NCI-H1417 (cell line): ENCODE measurements around the gene TOPAZ1.

Experiments used
- DNase-seq, 3 experiments: peaks; one replicate each; lab custom pipeline; 2025; lab: John Stamatoyannopoulos, UW

Gene TOPAZ1

DNA sequence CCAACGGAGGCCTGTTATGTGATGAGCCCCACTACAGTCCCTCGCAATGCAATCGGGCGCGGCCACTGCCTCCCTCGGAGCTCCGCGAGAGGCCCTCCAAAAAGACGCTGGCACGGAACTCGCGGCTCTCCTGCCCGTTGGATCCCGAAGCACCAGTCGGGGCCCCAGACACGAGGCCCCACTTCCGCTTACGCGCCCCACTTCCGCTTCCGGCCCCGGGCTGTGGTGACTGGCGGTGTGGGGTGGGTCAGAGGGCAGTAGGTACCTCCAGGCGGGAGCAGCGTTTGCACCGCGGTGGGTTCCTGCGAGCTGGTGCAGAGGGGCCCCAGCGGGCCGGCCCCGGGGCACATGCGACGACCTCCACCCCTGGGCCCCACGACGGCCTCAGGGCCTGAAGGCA lies at the start of gene TOPAZ1:
Gene TOPAZ1, plus strand, starts transcription at position 181 of the 400 bp plus-strand sequence. Its CDS starts 168 bp downstream, at position 349.
- no peak for DNase-seq

- DNase-seq = peak; percentile 39 to 85 (median 59)
These were observed 43.1 kb upstream of the TOPAZ1 start for GRCh38 chr3:44198284-44199269.

DNA sequence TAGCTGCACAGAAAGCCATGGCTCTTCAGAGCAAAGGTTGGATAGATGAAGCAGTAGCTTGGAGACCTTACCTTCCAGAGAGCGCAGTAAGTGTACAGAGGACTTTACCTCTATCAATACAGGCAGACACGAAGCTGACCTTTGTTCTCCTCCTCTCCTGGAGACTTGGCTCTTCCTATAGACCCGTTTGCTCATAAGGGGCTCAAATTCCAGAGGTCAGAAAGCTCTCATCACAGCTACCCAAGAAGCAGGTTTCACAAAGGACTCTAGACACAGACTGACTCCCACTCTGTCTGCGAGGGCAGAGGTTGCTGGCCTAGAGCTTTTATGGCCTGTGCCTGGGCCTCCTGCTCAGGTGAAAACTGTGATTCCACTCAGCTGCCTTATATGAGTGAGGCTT lies 35.4 kb upstream of the TOPAZ1 start:
- no peak for DNase-seq

- DNase-seq = no peak
These were observed 34.6 kb upstream of the TOPAZ1 start for GRCh38 chr3:44206862-44207652.

DNA sequence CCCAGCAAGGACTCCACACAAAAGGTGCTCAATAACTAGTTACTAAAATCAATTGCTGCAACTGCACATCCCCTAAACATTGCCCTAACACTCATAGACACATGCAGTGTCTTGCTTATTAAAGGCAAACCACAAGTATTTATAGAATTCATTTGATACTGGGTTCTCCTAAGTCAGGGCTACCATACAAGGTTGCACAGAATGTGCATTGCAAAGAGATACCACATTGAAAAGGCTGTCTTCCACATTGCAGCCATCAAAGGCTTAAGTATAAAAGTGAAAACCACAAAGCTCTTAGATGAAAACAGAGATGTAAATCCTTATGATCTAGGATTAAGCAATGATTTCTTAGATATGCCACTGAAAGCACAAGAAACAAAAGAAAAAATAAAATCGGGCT lies 33.6 kb upstream of the TOPAZ1 start:
- no peak for DNase-seq

GRCh38 chr3:44208568-44208967 lies 33.1 kb upstream of the TOPAZ1 start:
- DNase-seq = no peak

DNA sequence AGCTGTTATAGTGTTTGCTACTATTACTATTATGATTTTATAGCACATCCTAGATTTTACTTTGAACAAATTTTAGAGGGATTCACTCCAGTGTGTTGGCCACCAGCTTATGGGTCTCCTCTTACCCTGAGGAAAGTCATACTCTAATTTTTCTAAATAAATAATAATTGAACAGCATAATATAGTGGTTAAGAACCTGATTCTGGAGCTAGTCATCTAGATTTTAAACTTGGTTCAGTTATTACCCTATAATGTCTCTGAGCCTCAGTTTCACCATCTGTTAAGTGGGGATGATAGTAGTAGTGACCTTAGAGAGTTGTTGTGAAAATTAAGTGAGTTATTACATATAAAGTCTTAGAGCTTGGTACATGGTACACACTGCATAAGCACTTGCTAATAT lies 30.7 kb upstream of the TOPAZ1 start:
- no peak for DNase-seq

DNA sequence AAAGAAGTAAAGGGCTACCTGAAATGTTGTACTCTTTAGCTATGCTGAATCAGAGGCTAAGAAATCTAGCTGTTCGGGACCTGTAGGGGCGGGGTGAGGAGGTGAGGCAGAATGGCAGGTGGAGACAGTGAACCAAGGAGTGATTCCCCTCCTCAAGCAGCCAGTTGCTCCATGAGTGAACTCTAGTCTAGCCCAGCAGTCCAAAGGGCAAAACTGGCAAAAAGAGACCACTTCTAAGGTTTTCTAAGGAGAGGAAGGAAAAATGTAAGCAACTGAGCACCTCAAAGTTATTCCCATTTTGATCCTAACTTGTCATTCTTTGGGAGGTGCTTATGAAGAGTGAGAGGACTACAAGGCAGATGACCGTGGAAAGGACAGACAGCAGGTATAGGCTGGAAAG lies 19.3 kb upstream of the TOPAZ1 start:
- DNase-seq = no peak

DNA sequence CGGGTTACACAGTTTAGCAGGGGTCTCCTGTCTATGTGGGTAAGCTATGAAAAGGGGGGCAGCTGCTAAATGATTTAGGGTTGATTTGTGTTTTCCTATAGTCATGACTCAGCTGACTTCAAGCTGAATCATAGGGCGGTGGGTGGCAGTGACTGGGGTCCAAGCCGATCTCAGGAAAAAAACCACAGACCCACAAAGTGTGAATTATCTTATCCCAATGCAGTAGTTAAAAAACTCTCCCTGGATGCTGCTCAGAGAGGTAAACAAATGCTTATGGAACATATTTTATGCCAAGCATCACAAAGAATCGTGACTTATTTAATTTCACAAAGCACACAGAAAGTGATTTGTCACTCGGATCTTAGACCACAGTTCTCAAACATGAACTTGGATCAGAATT lies 18.4 kb upstream of the TOPAZ1 start:
- DNase-seq = no peak

DNA sequence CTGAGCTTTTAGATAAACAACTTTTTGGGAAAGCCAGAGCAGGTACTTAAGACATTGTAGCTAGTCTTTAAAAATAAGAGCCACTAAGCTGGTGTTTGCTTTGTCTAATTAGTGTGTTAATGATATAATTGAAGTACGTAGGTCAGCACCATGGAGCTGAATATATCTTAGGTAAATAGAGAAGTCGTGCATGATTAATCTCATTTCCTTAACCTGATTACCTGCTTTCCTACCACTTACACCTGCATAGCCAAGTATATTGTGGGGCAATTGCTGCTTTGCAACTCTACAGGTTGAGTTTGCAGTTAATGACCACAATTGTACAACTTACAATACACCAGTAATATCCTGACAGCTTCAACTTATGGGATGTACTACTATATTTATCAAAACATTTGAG lies 17.6 kb upstream of the TOPAZ1 start:
- DNase-seq = no peak

DNA sequence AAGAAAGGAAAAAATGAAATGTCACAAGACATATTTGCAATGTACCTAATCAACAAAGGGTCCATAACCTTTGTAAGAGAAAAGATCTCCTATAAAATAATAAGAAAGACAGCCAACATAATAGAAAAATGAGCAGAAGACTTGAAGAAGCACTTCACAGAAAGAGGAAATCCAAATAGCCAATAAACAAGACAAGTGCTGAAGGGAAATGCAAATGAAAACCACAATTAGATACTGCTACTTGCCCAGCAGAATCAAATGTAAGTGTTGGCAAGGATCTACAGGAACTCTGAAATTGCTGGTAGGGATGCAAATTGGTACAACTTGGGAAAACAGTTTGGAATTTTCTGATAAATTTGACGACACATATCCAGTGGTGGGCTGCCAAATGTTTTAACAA lies 15.1 kb upstream of the TOPAZ1 start:
- no peak for DNase-seq

GRCh38 chr3:44227632-44228031 lies 14.1 kb upstream of the TOPAZ1 start:
- DNase-seq = no peak

DNA sequence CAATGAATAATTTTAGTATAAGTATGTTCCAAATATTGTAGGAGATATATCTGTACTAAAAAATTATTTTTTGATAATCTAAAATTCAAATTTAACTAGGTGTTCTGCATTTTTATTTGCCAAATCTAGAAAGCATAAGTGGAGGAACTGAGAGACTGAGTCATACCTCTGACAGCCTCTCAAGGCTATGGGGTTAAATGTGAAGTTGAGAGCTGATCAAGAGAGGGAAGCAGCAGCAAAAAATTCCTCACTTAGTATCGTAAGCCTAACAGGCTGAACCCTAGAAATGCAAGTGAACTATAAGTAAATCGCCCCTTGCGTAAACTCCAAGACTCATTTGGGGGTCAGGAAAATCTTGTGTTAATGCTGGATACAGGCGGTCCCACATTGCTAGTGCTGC lies 12.8 kb upstream of the TOPAZ1 start:
- no peak for DNase-seq

DNA sequence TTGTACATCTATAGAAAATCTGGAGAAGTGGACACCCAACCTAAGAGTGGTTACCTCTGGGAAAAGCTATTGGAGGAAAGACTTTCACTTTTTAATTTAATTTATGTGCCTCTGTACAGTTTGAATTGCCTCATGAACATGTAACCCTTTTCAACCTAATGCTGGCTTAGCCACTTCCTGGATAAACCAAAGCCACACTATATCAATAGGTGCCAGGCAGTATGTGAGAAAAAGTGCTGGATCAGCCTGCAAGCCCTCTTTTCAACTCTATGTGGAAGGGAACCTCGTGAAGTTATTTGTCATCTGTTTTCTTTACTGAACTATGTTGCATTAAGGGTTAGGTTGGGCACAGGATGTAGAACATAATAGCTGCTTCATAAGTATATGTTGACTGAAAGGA lies 9.3 kb upstream of the TOPAZ1 start:
- no peak for DNase-seq

- DNase-seq = no peak
These were observed 6.9 kb upstream of the TOPAZ1 start for GRCh38 chr3:44234648-44235268.

GRCh38 chr3:44235604-44236484 lies 5.8 kb upstream of the TOPAZ1 start:
- peak; percentile 20 to 69 (median 66) for DNase-seq

DNA sequence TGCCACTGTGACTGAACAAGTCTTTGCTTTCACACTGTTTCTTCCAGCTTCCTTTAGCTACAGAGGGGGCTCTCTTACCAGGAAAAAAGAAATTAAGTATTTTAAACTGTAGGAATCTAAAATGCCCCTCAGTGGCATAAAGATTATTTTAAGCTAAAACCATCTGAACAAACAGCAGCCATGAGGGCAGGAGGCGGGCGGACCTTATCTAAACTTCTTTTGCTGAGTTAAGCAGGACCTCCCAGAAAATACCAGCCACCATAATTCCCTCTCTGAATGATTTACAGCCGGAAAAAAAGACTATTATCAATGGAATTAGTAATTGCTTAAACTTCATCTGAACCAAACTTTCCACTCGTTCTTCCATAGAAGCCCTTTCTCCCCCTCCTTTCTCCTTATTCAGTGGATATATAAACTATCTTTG lies 5.2 kb upstream of the TOPAZ1 start:
- no peak for DNase-seq

DNA sequence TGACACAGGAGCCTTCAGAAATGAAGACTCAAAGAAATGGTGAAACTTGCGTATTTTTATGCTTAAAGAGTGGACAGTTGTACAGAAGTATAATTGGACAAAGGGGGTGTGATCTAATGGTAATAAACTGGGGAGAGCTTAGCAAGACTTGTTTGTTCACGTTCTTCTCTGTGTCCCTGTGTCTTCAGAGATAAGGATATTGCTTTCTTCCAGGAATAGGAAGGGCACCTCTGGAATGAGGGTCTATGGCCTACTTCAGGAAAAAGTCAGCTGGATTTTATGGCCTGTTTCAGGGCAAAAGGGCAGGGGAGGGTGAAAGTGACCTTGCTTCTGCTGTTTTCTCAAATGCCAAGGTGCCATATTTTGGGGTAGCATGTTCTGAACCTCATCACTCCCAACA lies 4.5 kb upstream of the TOPAZ1 start:
- DNase-seq = no peak

DNA sequence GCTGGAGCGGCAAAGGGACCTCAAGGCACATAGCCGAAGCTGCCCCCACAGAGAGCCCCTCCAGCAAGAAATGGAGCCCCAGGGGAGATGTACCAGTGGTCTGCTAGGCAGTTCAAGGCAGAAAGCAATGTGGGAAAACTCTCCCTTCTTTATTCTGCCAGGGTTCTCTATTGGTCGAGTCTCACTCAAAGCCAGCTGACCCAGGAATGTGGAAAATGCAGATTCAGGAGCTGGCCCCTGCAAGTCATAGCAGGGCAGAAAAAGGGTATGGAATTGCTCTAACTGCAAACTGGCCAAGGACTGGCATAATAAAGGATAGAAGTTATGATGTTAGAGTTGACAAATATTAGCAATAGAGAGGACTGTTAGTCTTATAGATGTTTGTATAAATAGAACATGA lies 4.0 kb upstream of the TOPAZ1 start:
- DNase-seq = no peak

- no peak for DNase-seq
These were observed 2.8 kb upstream of the TOPAZ1 start for GRCh38 chr3:44238889-44239288.

GRCh38 chr3:44240061-44240460 lies 1.6 kb upstream of the TOPAZ1 start:
- no peak for DNase-seq

GRCh38 chr3:44242721-44243120 lies 1.0 kb downstream of the TOPAZ1 start:
- no peak for DNase-seq
